LoVo (cell line): ENCODE measurements around the gene RHOV.

Source experiments
- DNase-seq: peaks from one replicate; pipeline ENCODE4 v3.0.0-alpha.2; 2016; ENCODE audit warnings: low spot score

The RHOV gene

GRCh38 chr15:40902605-40903561 is 28.8 kb upstream of the RHOV start:
- DNase-seq: no peak

DNA sequence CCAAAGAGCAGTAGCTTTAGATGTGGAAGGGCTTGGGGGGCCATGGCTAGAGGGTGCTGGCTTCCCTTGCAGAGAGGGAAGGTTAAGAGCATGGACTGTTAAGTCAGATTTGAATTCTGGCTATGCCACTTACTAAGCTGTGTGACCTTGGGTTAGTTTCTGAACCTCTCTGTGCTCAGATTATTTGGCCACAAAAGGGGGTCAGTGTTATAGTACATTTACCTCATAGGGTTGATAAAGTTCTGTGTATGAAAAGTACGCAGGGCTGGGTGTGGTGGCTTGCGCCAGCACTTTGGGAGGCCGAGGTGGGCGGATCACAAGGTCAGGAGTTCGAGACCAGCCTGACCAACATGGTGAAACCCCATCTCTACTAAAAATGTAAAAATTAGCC is 27.0 kb upstream of the RHOV start:
- no peak for DNase-seq

- DNase-seq: no peak
Measured at GRCh38 chr15:40900256-40901052, 26.4 kb upstream of the RHOV start.

DNA sequence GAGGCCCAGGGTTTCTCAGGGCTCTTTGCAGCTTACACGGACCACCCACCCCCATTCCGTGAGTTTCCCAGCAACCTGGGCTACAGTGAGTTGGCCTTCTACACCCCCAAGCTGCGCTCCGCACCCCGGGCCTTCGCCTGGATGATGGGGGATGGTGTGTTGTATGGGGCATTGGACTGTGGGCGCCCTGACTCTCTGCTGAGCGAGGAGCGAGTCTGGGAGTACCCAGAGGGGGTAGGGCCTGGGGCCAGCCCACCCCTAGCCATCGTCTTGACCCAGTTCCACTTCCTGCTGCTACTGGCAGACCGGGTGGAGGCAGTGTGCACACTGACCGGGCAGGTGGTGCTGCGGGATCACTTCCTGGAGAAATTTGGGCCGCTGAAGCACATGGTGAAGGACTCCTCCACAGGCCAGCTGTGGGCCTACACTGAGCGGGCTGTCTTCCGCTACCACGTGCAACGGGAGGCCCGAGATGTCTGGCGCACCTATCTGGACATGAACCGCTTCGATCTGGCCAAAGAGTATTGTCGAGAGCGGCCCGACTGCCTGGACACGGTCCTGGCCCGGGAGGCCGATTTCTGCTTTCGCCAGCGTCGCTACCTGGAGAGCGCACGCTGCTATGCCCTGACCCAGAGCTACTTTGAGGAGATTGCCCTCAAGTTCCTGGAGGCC is 25.6 kb upstream of the RHOV start:
- no peak for DNase-seq

GRCh38 chr15:40894681-40895448 is 20.8 kb upstream of the RHOV start:
- peak; percentile 84 for DNase-seq

GRCh38 chr15:40893733-40894680 is 20.0 kb upstream of the RHOV start, which contains the start of gene VPS18:
Gene VPS18 (plus strand): TSS chr15:40894450. CDS start chr15:40894769, 319 bp downstream.
- peak; percentile 100 for DNase-seq

DNA sequence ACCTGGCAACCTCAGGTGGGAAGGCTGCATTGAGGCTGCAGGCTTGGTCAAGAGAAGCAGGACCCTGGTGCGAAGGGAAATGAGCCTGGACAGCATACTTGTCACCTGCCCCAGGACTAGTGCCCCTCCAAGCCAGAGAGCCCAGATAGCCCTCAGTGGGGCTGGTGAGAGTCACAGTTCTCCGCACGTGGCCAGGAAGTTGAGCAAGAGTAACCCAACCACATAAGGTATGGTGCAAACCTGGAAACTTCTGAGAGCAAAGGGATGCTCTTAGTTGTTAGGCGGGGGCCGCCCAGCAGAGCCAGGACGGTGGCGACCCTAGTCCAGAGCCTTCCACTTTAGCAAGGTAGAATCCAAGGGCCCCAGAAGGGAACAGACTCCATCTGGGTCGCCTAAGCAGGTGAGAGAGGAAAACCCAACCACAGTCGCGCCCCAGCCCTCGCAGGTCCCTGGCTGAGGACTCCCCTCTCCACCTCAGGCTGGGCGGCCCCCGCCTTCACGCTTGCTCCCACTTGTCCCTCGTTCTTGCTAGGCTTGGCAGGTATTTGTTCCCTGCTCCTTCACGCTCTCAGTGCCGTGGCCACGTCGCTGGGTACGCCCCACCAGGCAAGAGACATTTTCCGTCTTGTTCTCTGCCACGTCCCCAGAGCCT is 19.1 kb upstream of the RHOV start:
- no peak for DNase-seq

DNA sequence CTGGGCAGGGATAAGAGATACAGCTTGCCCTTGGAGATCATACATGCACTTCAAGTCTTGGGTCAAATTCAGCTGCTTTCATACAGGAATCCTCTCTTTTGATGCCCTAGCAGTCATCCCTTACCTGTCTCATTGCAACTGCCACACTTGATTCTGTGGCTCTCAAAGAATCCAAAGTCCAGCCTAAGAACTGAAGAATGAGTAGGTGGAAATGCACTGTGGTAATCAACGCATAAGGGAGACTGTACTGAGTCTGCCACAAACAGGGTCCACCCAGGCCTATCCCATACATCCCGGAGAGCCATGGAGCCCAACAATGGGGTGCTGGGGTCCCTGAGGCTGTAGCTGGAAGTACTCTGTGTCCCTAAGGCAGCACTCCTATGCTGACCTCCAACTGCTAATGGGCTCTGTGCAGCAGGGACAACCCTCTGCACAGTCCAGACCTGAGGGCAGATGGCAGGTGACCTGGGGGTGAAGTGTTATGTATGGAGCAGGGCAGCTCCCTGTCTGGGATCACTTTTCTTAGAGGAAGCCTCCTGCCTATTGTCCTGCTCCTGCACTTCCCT is 18.5 kb upstream of the RHOV start:
- DNase-seq: no peak

GRCh38 chr15:40891810-40892446 is 17.9 kb upstream of the RHOV start:
- peak; percentile 64 for DNase-seq

GRCh38 chr15:40891138-40891537 is 17.1 kb upstream of the RHOV start:
- no peak for DNase-seq

DNA sequence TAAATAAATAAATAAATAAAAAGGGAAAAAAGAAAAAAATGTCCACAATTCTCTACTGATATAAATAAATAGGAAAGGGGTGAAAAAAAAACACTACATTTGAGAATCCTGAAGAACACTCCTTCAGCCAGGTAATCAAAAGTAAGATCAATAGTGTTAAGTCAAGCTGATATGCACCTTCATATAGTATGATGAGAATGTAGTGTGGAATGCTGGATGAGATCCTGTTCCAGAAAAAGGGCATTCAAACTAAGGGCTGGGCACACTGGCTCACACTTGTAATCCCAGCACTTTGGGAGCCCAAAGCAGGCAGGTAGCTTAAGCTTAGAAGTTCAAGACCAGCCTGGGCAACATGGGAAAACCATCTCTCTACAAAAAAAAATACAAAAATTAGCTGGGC is 15.1 kb upstream of the RHOV start:
- no peak for DNase-seq

- no peak for DNase-seq
Measured at GRCh38 chr15:40886586-40886985, 12.6 kb upstream of the RHOV start.

DNA sequence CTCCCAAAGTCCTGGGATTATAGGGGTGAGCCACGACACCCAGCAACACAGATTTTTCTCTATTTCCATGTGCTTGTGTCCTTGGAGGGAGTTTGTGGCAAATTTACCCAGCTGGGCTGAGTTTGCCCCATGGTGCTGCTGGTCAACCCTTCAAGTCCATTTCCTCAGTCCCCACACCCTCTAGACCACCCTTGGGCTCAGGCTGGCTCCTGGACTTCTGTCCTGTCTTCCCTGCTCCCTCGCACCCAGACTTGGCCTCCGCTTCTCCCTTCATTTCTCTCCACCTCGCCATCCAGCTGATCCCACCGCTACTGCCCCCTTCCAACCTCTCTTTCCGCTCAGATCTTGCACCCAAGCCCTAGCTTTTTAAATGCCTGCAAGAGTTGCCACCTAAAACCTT is 7.3 kb upstream of the RHOV start:
- no peak for DNase-seq

DNA sequence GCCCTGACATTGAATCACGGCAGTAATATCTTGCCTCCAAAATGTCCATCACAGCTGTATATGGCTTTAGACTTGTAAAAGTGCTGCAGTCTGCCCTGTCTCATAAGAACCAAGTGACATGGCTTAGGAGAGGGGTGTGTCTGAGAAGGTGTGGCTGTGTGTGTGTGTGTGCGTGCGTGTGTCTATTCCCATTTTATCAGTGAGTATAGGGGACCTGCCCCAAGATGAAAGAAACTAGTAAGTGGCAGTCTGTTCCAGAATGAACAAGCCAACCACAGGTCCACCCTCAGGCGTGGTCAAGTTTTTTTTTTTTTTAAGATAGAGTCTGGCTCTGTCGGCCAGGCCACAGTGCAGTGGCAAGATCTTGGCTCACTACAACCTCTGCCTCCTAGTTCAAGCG is 5.6 kb upstream of the RHOV start:
- peak; percentile 74 for DNase-seq

DNA sequence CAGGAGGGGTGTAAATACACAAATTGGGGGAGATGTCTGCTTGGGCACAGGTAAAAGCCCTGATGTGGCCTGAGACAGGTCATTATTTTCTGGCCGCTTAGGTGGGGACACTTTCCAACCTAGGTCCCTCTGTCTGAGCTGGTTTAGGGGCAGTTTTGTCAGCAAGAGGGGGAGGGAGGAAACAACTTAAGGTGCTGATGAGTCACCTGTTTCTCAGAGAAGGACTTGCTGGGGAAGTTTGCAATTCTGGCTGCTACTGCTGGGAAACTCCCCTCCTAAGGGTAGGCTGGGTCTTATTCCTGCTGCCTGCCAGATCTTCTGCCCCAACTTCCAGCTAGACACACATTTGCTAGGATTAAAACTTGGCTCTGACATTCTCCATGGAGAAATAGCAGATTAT is 4.8 kb upstream of the RHOV start:
- peak; percentile 71 for DNase-seq

GRCh38 chr15:40877694-40878093 is 3.7 kb upstream of the RHOV start:
- DNase-seq: no peak

GRCh38 chr15:40875991-40876730 is 2.1 kb upstream of the RHOV start:
- no peak for DNase-seq
